ENCODE results near the gene CDK13. TPM values are rescaled to one million over a fixed set of nuclear protein-coding genes. Genes with fewer than 3 reads are reported as not detected.
"Not testable (repeated sequence)": the region's sequence is repeated elsewhere in the genome, so short reads cannot be mapped to it uniquely, and the experiment has no call there.

CDK13 gene
- total and polyA plus RNA-seq, 4 experiments from 2014 or later = 19.5 to 101 (median 71.3) TPM

DNA sequence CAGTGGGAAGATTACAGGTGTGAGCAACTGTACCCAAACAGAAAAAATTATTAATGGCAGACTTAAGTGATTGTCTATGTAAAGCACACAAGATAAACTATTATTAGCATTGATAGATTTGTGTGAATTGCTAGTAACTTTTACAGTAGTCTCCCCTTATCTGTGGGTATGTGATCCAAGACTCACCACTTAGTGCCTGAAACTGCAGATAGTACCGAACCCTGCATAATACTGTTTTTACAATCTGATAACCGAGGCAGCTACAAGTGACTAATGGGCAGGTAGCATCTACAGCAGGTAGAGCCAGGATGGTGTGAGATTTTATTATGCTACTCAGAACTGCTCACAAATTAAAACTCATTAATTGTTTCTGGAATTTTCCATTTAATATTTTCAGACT, 152.8 kb downstream of the CDK13 start:
- Histone ChIP-seq H3K36me3 (ENCODE audit: insufficient read depth, low read length) (no peaks in the 10 kb centered on the region), H3K27me3 (ENCODE audit: insufficient read depth, low read length) (no peaks in the 10 kb centered on the region), H3K4me1 (ENCODE audit: insufficient read depth, low read length) (no peaks in the 10 kb centered on the region), H3K4me3 (ENCODE audit: low read length in 2 of 2) (no peak overlapping the region), H3K27ac (ENCODE audit: low read depth, low read length) (no peak overlapping the region), H3K9me3 (ENCODE audit: control insufficient read depth in 1 of 2, low read length in 2 of 2) (no peaks in the 10 kb centered on the region)
- peaks cover 0 to 6% (median 0%) of the 10 kb centered on the region in 4 donors for H3K4me1 Mint-ChIP-seq
- intact Hi-C loops (cut with micrococcal nuclease) = no loop called here
- no peak overlapping the region for H3K4me3 Mint-ChIP-seq
- DNase-seq = no peak
- CTCF ChIA-PET (ENCODE audit: partially characterized antibody) = interaction anchor here (1.3 kb wide), 1 partner anchor 32 kb away, joined by 4 read pairs; the partner anchor contains the start of genes MPLKIP and SUGCT
- POLR2A ChIA-PET (ENCODE audit: partially characterized antibody) = no interaction called here
- H3K27me3 Mint-ChIP-seq = no peaks in the 10 kb centered on the region
- H3K27ac Mint-ChIP-seq = no peak overlapping the region
- H3K36me3 Mint-ChIP-seq = peaks cover 3 to 4% of the 10 kb centered on the region in 2 donors
- H3K9me3 Mint-ChIP-seq = no peaks in the 10 kb centered on the region

DNA sequence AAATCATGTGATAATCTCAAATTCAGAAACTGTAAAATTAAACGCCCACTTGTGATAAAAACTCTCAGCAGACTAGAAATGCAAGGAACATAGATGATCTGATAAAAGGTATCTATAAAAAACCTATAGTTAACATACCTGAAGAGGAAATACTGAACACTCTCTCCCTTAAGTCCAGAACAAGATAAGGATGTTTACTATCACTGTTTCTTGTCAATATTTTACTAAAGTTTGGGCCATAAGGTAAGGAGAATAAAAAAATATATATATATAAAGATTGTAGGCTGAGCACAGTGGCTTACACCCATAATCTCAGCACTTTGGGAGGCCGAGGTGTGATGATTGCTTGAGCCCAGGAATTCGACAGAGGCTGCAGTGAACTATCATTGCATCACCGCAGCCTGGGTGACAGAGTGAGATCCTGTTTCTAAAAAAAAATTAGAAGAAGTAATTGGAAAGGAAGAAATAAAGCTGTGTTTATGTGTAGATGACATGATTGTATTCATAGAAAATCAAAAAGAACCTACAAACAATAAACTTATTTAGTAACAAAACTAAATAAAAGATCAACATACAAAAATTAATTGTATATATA, 155.9 kb downstream of the CDK13 start:
- Histone ChIP-seq H3K4me3 (ENCODE audit: low read length in 2 of 2) (no peak overlapping the region), H3K27me3 (ENCODE audit: insufficient read depth, low read length) (no peaks in the 10 kb centered on the region), H3K36me3 (ENCODE audit: insufficient read depth, low read length) (no peaks in the 10 kb centered on the region), H3K27ac (ENCODE audit: low read depth, low read length) (no peak overlapping the region), H3K9me3 (ENCODE audit: control insufficient read depth in 1 of 2, low read length in 2 of 2) (no peaks in the 10 kb centered on the region), H3K4me1 (ENCODE audit: insufficient read depth, low read length) (no peaks in the 10 kb centered on the region)
- DNase-seq = no peak
- no peak overlapping the region for H3K27ac Mint-ChIP-seq
- peaks cover 3 to 4% of the 10 kb centered on the region in 2 donors for H3K36me3 Mint-ChIP-seq
- no peaks in the 10 kb centered on the region for H3K9me3 Mint-ChIP-seq
- intact Hi-C loops (cut with micrococcal nuclease) = no loop called here
- no peak overlapping the region for H3K4me3 Mint-ChIP-seq
- H3K27me3 Mint-ChIP-seq = no peaks in the 10 kb centered on the region
- ChIA-PET CTCF (ENCODE audit: partially characterized antibody) (no interaction called here), POLR2A (ENCODE audit: partially characterized antibody) (no interaction called here)
- peaks cover 0 to 4% (median under 1%) of the 10 kb centered on the region in 4 donors for H3K4me1 Mint-ChIP-seq

DNA sequence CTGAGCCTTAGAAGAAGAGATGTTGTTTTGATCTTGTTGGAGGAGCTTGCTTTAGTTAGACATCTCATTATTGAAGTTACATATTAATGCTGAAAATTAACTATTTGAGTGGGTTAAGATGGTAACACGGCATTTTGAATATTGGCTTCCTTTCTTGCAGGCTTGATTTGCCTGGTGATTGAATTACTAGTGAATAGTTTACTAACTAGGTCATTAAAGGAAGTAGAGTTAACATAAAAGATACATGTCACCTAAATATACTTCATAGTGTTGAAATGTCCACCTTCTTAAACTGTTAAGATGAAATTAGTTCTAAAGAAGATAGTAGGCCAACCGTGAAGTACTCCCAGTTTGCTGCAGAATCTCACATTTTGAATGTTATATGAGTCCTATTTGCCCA, 165.9 kb downstream of the CDK13 start:
- Histone ChIP-seq H3K9me3 (ENCODE audit: control insufficient read depth in 1 of 2, low read length in 2 of 2) (no peaks in the 10 kb centered on the region), H3K4me1 (ENCODE audit: insufficient read depth, low read length) (no peaks in the 10 kb centered on the region), H3K27me3 (ENCODE audit: insufficient read depth, low read length) (no peaks in the 10 kb centered on the region), H3K4me3 (ENCODE audit: low read length in 2 of 2) (no peak overlapping the region), H3K27ac (ENCODE audit: low read depth, low read length) (no peak overlapping the region), H3K36me3 (ENCODE audit: insufficient read depth, low read length) (no peaks in the 10 kb centered on the region)
- intact Hi-C loops (cut with micrococcal nuclease) = no loop called here
- Mint-ChIP-seq H3K4me3 (no peak overlapping the region), H3K36me3 (peaks cover 0 to 14% of the 10 kb centered on the region in 2 donors), H3K27ac (no peak overlapping the region), H3K4me1 (no peaks in the 10 kb centered on the region), H3K9me3 (peaks cover 0 to 2% (median 0%) of the 10 kb centered on the region in 8 donors), H3K27me3 (no peaks in the 10 kb centered on the region)
- DNase-seq = no peak
- ChIA-PET CTCF (ENCODE audit: partially characterized antibody) (no interaction called here), POLR2A (ENCODE audit: partially characterized antibody) (no interaction called here)

DNA sequence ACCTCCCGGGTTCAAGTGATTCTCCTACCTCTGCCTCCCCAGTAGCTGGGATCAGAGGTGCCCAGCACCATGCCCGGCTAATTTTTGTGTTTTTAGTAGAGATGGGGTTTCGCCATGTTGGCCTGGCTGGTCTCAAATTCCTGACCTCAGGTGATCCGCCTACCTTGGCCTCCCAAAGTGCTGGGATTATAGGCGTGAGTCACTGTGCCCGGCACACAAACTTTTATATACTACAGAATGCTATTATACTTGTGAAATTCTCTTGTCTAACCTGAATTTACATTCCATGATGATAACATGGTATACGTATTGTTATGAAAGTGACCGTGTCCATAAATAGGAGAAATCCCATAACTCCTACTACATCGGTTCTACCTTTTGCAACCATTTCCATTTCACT, 167.1 kb downstream of the CDK13 start:
- H3K36me3 Mint-ChIP-seq = peaks cover 0 to 14% of the 10 kb centered on the region in 2 donors
- H3K27ac ChIP-seq (ENCODE audit: low read depth, low read length); H3K4me1 ChIP-seq (ENCODE audit: insufficient read depth, low read length); intact Hi-C loops (cut with micrococcal nuclease); H3K9me3 Mint-ChIP-seq; H3K27me3 ChIP-seq (ENCODE audit: insufficient read depth, low read length); CTCF ChIA-PET (ENCODE audit: partially characterized antibody); POLR2A ChIA-PET (ENCODE audit: partially characterized antibody); H3K36me3 ChIP-seq (ENCODE audit: insufficient read depth, low read length); DNase-seq; H3K27me3 Mint-ChIP-seq; H3K4me3 Mint-ChIP-seq; H3K4me3 ChIP-seq (ENCODE audit: low read length in 2 of 2); H3K27ac Mint-ChIP-seq; H3K4me1 Mint-ChIP-seq; H3K9me3 ChIP-seq (ENCODE audit: control insufficient read depth in 1 of 2, low read length in 2 of 2): not testable (repeated sequence)

DNA sequence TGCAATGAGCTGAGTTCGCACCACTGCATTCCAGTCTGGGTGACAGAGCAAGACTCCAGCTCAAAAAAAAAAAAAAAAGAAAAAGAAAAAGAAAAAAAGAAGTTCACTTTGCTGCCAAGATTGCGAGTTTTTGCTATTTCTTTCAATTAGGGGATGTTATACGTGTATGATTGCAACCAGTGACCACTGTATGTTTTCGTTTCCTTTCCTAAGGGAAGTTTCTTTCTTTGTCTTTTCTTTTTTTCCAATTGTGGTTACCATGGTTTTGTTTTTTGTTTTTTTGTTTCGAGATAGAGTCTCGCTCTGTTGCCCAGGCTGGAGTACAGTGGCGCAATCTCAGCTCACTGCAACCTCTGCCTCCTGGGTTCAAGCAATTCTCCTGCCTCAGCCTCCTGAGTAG, 168.1 kb downstream of the CDK13 start:
- H3K27me3 Mint-ChIP-seq; intact Hi-C loops (cut with micrococcal nuclease); POLR2A ChIA-PET (ENCODE audit: partially characterized antibody); H3K4me3 ChIP-seq (ENCODE audit: low read length in 2 of 2); H3K27ac Mint-ChIP-seq; H3K36me3 ChIP-seq (ENCODE audit: insufficient read depth, low read length); H3K27ac ChIP-seq (ENCODE audit: low read depth, low read length); H3K4me1 ChIP-seq (ENCODE audit: insufficient read depth, low read length); H3K9me3 ChIP-seq (ENCODE audit: control insufficient read depth in 1 of 2, low read length in 2 of 2); H3K4me1 Mint-ChIP-seq; DNase-seq; H3K4me3 Mint-ChIP-seq; CTCF ChIA-PET (ENCODE audit: partially characterized antibody); H3K36me3 Mint-ChIP-seq; H3K27me3 ChIP-seq (ENCODE audit: insufficient read depth, low read length); H3K9me3 Mint-ChIP-seq: not testable (repeated sequence)

DNA sequence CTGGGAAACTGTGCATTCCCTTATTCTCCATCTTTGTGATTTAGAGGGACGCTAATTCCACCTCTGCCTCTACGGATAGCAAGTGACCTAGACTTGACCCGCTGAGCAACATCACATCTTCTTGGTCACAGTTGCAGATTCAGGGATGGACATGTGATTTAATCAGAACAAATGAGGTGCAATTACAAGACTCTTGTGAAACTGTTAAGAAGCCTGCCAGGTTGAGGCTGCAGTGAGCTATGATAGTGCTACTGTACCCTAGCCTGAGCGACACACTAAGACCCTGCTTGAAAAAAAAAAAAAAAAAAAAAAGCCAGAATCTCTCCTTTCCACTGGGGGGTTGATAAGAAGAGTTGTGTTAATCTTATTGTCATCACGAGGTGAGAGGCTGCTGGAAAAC, 170.0 kb downstream of the CDK13 start:
- DNase-seq = no peak
- Histone ChIP-seq H3K4me3 (ENCODE audit: low read length in 2 of 2) (no peak overlapping the region), H3K9me3 (ENCODE audit: control insufficient read depth in 1 of 2, low read length in 2 of 2) (no peaks in the 10 kb centered on the region), H3K36me3 (ENCODE audit: insufficient read depth, low read length) (no peaks in the 10 kb centered on the region), H3K27me3 (ENCODE audit: insufficient read depth, low read length) (no peaks in the 10 kb centered on the region), H3K4me1 (ENCODE audit: insufficient read depth, low read length) (no peaks in the 10 kb centered on the region), H3K27ac (ENCODE audit: low read depth, low read length) (no peak overlapping the region)
- Mint-ChIP-seq H3K27ac (peak overlapping the region in 1 of 7 donors; percentile 55), H3K4me1 (peaks cover 0 to 1% (median 0%) of the 10 kb centered on the region in 4 donors), H3K36me3 (peaks cover 0 to 4% of the 10 kb centered on the region in 2 donors), H3K9me3 (no peaks in the 10 kb centered on the region), H3K4me3 (no peak overlapping the region), H3K27me3 (no peaks in the 10 kb centered on the region)
- CTCF ChIA-PET (ENCODE audit: partially characterized antibody) = no interaction called here
- intact Hi-C loops (cut with micrococcal nuclease) = no loop called here
- POLR2A ChIA-PET (ENCODE audit: partially characterized antibody) = no interaction called here

DNA sequence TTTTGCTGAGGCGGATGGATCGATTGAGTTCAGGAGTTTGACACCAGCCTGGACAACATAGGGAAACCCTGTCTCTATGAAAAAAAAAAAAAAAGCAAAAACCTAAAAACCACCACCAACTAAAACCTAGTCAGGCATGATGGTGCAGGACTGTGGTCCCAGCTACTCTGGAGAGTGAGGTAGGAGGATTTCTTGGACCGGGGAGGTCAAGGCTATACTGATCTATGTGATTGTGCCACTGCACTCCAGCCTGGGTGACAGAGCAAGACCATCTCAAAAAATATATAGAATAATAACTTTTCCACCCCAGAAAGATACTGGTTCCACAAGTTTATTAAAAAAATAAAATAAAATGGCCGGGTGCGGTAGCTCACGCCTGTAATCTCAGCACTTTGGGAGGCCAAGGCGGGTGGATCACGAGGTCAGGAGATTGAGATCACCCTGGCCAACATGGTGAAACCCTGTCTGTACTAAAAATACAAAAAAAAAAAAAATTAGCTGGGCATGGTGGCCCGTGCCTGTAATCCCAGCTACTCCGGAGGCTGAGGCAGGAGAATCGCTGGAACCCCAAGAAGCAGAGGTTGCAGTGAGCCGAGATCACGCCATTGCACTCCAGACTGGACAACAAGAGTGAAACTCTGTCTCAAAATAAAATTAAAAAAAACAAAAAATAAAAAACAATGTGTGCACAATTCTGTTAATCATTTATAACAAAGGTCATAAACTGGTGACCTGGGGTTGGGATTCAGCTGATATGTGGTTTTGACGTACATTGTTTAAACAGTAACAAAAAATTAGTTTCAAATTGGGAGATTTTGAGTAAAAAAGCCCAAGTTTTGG, 172.3 kb downstream of the CDK13 start:
- H3K4me1 ChIP-seq (ENCODE audit: insufficient read depth, low read length); DNase-seq; H3K27ac ChIP-seq (ENCODE audit: low read depth, low read length); H3K36me3 ChIP-seq (ENCODE audit: insufficient read depth, low read length); H3K4me3 ChIP-seq (ENCODE audit: low read length in 2 of 2); H3K36me3 Mint-ChIP-seq; intact Hi-C loops (cut with micrococcal nuclease); H3K27ac Mint-ChIP-seq; H3K27me3 ChIP-seq (ENCODE audit: insufficient read depth, low read length); H3K27me3 Mint-ChIP-seq; H3K9me3 Mint-ChIP-seq; CTCF ChIA-PET (ENCODE audit: partially characterized antibody); H3K9me3 ChIP-seq (ENCODE audit: control insufficient read depth in 1 of 2, low read length in 2 of 2); H3K4me3 Mint-ChIP-seq; H3K4me1 Mint-ChIP-seq: not testable (repeated sequence)
- POLR2A ChIA-PET (ENCODE audit: partially characterized antibody) = interaction anchor here (1.4 kb wide), 1 partner anchor 12 kb away, joined by 7 read pairs; the partner anchor contains the start of genes MPLKIP and SUGCT
